CD1c-positive myeloid dendritic cell (primary cell): ENCODE measurements around the gene GNL3.
"Not testable (repeated sequence)": the region's sequence is repeated elsewhere in the genome, so short reads cannot be mapped to it uniquely, and the experiment has no call there.

ENCODE experiments used
- DNase-seq: peaks from one replicate; pipeline ENCODE4 v3.0.0-alpha.2; 2016; ENCODE audit errors: extremely low spot score

The GNL3 gene

GRCh38 chr3:52721002-52721729 is 35.3 kb downstream of the GNL3 start:
- no peak for DNase-seq

- DNase-seq = no peak
These were observed 35.8 kb downstream of the GNL3 start for GRCh38 chr3:52721730-52722008.

GRCh38 chr3:52722491-52722890 is 36.7 kb downstream of the GNL3 start:
- DNase-seq = no peak

- DNase-seq = no peak
These were observed 38.1 kb downstream of the GNL3 start for GRCh38 chr3:52723935-52724334.

GRCh38 chr3:52724511-52724910 is 38.7 kb downstream of the GNL3 start:
- DNase-seq = no peak

GRCh38 chr3:52728753-52729152 is 42.9 kb downstream of the GNL3 start:
- DNase-seq = not testable (repeated sequence)

GRCh38 chr3:52730681-52731080 is 44.8 kb downstream of the GNL3 start:
- no peak for DNase-seq

- DNase-seq = no peak
These were observed 45.8 kb downstream of the GNL3 start for GRCh38 chr3:52731590-52731989.

- DNase-seq = no peak
These were observed 47.5 kb downstream of the GNL3 start for GRCh38 chr3:52733256-52733891.

- DNase-seq = no peak
These were observed 53.9 kb downstream of the GNL3 start for GRCh38 chr3:52739730-52740129.

GRCh38 chr3:52742418-52743041 is 56.7 kb downstream of the GNL3 start:
- peak; percentile 56 for DNase-seq

GRCh38 chr3:52743152-52743551 is 57.3 kb downstream of the GNL3 start:
- DNase-seq = no peak

GRCh38 chr3:52743721-52744120 is 57.9 kb downstream of the GNL3 start:
- no peak for DNase-seq
